ENCODE data around the gene GRM7.

GRM7 gene

DNA sequence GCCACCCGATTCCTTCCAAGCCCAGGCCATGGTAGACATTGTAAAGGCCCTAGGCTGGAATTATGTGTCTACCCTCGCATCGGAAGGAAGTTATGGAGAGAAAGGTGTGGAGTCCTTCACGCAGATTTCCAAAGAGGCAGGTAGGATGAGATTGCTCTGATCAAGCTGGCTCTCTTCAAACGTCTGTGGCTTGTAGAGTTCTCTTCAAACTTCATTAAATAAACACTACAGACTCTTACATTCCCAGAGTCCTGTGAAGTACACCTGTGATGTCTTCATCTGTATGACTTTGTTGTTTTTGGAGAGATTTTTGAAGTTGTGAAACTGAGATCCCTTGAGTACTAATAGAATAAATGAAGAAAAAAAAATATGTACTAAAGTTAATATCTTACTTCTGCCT lies 285.6 kb downstream of the GRM7 start:
- no peak for DNase-seq (ENCODE audit: low read depth)

DNA sequence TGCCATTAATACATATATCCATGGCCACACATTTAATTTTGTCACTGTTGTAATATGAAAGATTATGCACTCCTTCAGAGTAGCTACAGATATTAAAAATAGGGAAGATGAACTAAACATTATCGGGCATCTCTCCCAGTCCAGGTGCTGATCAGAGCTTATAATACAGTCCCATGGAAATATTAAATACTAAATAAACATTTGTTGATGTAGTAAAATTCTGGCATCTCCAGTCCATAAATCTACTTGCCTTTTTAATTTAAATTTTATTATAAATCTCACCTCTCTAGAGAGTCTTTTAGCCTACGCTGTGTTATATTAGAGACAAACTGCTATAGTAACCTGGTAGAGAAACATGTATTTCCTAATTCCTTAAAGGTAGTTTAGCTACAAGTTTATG lies 297.6 kb downstream of the GRM7 start:
- DNase-seq (ENCODE audit: low read depth): no peak

DNA sequence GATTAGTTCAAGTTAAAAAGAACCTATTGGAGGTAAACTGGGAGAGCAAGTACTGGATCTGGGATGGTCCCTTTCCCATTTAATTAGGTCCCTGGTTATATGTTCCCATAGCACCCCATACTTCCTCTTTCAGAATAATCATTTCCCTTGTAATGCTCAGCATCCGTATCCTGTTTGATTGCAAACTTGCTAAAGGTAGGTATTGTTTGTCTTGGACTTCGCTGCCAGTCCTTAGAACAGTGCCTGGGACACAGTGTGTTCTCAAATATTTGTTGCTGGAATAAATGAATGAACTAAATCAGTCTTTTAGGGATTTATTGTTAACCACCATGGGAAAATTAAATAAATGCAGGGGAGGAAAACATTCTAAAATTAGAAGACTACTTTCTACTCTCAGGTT lies 299.8 kb downstream of the GRM7 start:
- DNase-seq (ENCODE audit: low read depth): no peak

DNA sequence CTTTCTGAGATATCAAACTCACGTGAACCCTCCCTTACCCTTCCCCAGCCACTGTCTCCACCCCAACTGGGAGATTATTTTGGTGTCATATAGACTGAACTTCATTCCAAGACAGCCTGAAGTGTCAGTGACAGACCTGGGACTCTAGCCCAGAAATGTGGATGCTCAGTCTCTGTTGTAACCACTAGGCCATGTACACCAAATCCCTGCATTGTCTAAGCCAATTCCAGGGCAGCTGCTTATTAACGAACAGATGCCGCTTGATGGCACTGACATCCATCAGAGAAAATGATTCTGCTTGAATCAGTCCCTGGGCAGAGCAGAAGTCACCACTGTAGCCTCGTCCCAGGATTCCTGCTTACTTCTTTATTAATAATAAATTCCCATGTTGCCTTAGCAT lies 305.5 kb downstream of the GRM7 start:
- DNase-seq (ENCODE audit: low read depth): no peak

DNA sequence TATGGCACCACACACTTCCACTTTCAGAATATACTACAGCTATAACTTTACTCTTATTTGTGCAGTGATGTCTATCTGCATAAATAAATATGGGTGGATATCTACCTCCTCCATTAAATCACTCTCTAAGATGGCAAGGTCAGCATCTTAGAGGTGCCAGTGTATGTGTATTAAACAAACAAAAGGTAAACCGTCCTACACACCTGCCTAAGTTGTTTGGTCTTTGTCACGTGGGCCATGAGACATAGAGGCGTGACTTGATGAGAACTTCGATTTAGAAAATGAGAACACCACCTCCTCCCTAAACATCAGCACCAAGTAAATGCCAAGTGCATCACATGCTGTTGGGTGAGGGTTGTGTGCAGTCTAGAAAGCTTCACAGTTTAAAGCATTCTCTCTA lies 310.6 kb downstream of the GRM7 start:
- no peak for DNase-seq (ENCODE audit: low read depth)

DNA sequence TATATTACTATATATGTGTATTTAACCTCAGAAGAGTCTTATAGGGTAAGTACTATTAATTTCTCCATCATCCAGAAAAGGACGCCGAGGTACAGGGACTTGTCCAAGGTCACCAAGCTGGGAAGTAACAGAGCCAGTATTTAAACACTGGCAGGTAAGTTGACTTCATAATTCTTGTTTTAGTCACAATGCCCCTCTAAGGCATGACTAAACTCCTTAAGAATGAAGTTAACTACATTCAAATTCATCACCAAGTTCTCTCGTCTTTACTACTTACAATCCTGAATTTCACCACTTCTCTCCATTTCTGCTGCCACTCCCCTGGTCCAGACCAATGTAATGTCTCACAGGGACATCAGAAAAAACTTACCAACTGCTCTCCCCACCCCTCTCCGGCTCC lies 312.1 kb downstream of the GRM7 start:
- DNase-seq (ENCODE audit: low read depth): no peak

DNA sequence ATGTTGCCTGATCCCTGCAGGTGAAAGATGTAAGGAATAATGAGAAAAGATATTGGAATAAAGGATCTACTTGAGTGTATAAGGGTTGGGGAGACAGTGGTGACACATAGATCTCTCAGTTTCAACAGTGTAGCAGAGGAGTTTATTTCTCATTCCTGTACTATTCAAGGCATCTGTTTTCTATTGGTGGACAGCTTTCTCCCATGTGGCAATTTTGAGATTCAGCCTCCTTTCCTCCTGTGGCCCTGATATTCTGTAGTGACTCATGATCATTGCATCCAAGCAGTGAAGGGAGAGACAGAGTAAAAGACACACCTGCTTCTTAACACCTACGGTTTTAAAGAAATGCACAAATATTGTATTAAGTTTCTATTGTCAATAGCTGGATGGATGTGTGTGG lies 327.6 kb downstream of the GRM7 start:
- no peak for DNase-seq (ENCODE audit: low read depth)

DNA sequence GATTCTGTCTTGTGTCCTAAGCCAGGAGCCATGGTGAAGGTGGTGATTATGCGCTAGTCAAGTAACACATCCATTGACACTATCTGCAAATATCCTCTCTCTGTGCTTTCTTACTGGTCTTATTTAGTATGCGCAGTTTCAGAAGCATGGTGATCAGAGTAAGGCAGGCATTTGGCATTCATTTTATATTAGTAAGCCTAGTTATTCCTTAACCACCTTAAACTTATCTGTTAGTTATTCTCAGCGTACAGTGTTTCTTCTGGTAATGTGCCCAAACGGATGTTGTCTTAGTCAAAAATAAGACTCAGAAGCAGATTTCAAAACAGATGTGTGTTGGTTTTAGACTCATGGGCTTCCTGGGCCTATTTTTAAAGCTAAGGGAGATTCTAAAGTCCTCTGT lies 329.2 kb downstream of the GRM7 start:
- no peak for DNase-seq (ENCODE audit: low read depth)

DNA sequence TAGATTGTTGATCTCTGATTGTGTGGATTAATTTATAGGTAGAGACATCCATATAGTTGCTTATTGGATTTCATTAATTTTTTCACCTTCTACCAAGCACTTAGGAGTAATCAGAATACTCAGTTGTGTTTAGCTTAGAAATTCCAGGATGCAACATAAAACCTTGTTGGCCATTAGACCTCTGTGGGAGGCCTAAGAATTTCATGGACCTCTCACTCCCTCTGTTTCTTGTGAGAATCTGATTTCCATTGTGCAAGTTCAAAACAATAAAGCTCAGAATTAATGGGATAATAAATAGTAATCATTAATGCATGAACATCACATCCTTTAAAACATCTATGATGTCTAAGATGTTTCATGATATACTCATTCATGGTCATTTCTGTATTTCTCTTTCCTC lies 332.4 kb downstream of the GRM7 start:
- no peak for DNase-seq (ENCODE audit: low read depth)

DNA sequence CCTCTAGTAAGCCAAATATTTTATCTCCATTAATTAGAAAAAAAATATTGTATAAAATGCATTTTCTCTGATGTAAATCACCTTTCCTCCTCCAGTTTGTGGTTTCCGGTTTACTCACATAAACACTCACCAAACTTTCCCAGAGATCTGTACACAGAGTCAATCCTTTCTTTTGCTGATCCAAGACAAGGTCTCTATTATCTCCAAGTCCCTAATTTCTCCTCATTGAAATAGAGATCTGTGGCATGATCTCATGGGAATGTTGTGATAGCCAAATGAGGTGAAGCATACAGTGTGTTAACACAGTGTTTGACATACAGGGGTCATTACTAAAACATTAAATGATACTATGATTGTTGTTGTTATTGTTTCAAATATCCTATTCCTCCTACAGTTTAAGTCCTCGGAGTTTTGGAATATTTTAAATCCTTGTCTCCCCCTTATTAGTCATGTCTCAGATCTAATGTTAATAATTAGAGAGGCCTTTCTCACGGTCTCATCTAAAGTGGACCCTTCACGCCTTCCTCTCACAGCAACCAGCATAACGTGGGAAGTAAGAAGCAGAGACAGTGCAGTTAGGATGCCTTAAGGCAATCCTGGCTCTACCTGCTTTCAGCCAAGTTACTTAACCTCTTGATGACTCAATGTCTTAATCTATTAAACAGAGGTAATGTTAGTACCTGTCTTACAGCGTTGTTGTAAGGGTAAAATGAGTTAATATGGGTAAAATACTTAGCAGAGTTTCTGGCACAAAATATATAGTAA lies 333.3 kb downstream of the GRM7 start:
- DNase-seq (ENCODE audit: low read depth): no peak

DNA sequence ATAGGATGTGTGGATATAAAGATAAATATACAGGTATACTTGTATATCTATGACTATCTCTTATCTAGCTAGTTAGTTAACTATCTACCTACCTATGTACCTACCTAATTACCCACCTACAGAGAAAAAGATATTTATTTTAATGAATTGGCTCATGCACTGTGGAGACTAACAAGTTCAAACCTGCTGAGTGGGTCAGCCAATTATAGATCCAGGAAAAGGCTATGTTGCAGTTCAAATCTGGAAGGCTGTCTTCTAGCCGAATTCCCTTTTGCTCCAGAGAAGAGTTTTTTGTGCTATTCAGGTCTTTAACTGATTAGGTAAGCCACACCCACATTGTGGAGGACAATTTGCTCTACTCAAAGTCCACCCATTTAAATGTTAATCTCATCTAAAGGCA lies 335.0 kb downstream of the GRM7 start:
- no peak for DNase-seq (ENCODE audit: low read depth)

DNA sequence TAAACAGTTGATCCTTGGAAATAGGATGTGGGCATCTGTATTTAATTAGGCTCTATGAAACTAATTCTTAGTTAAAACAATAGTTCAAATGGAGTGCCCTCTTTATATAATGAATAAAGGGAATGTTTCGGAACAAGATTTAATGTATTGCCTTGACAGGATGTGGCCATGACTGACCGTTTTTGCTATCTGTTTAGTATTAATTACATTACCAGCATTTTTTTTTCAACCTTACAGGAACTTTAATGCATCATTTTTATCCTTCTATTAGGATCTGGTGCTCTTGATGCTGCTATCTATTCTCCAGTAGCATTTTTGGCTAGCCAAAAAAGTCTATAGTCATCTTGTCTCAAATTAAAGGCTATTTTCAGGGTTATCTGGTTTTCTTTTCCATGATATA lies 340.9 kb downstream of the GRM7 start:
- no peak for DNase-seq (ENCODE audit: low read depth)

DNA sequence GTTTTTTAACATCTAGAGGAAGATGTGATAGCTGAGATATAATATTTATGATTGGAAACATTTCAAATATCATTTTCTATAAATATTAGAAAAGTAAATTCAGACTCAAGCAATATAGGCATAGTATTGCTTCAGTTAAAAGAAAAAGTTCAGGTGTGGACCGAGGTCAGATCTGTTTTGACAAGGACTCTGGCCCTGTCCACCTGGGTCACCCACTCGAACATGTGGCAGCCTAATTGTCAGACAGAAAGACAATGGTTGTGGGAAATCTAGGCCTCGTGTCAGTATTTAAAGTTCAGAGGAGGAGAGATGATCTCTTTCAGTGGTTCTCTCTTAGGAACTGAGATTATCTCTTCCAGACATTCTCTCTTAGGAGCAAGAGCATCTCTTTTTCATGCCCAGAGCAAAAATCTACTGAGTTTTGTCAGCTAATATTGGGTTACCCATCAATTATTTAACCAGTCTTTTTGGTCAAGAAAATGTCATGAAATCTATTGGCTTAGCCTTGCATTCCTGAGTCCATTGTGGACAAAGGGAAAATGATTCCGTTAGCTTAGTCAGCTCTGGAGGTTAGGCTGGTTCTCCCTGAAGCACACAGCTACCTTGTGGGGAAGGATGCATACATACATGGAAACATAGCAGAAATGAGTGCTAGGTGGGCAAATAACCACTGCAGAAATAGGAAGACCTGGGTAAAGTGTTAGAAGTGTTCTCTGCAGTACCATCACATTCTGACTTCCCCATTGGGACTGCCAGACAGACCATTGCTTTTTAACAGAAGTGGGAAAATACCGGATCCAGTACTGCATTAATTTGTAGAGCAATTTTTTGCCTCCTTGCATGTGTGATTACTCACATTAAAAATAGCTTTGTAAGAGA lies 343.3 kb downstream of the GRM7 start:
- no peak for DNase-seq (ENCODE audit: low read depth)

DNA sequence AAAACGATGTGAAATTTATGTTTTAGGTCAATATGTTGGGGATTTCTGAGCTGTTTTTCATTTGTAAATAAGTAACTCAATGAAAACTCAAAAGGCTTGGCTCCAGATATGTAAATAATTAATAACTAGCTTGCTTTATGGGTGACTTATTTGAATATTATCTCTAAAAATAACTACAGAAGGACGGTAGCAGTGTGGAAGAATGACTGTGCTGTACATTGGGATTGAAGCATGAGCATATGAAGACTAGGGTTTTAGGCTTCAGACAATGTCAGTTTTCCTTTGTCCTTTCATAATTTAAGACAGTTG lies 343.9 kb downstream of the GRM7 start:
- no peak for DNase-seq (ENCODE audit: low read depth)

DNA sequence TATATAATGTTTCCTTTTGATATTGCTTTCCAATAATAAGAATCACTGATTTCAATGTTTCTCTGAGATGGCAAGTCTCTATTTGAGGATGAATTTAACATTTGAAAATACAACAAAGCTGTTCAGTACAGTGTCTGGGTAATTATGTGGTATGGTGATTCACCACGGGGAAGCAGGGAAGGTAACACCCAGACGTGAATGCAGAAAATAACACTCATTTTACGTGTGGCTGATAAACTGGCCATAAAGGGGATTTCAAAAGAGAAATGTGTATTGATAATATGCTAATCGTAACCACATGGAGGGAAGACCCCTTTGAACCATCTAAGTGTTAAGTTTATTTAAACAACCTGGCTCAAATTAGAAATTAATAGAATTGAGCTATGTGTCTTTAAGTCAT lies 344.6 kb downstream of the GRM7 start:
- no peak for DNase-seq (ENCODE audit: low read depth)

DNA sequence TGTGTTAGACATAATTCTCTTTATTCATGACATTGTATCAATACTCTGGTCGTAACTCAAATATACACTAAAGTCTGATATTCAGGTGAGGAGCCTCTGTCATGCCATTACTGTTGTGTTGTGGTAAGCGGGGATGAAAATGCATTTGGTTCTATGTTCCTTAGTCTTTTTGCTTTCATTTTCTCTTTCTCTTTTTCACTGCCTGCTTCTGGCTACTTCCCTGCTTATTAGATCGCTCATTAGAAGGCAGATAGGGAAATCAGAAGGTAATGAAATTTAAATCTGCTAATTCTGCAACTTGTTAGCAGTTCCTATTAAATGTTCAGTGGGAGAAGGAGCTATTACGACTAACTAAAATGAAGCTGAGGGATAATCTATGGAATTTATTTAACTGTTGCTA lies 345.0 kb downstream of the GRM7 start:
- no peak for DNase-seq (ENCODE audit: low read depth)

DNA sequence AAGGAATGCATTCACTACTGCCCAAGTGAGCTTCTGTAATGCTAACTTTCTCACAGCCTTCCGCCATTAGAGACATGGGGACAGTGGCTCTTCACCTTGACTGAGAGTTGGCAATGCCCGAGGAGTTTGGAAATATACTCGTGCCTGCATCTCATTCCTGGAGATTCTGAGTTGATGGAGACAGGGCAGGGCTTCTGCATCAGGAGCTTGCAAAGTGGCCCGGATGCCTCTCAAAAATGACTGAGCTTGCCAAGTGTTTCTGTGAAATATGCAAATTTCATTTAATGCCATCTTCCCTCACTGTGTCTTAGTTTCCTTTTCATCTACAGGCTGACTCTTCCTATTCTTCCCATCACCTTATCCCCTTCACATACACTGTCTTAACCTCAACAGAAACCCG lies 346.2 kb downstream of the GRM7 start:
- DNase-seq (ENCODE audit: low read depth): no peak

DNA sequence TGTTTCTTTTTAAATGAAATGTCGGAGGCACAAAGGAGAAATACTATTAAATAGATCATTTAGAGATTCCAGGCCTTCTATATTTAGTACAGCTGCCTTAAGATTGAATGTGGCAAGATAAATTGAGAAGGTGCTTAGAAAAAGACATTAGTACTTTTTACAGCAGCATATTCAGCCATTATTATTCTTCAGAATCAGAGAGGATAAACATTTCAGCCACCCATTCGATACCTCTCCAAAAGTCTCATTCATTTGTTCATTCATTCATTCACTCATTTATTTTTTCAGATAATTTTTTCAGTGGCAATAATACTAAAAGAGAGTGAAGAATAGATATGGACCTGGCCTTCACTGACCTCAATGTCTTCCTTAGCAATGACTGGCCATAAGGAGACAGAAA lies 347.0 kb downstream of the GRM7 start:
- DNase-seq (ENCODE audit: low read depth): no peak

DNA sequence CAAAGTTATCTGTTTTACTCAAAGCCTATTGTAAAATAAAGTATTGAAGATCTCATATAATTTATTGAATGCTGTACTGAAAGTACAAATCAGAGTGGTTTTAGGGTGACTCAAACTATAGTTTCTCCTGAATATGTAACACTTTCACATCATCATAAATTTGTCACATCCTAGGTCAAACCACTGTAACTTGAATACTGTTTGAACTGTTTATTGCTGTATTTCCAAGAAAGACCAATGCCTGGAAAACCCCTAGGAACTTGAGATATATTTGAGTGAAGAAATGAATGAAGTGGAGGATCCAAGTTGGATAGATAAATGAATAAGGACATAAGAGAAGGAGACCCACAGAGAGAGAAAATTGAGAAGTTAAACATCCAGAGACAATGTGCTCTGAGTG lies 348.2 kb downstream of the GRM7 start:
- DNase-seq (ENCODE audit: low read depth): no peak

DNA sequence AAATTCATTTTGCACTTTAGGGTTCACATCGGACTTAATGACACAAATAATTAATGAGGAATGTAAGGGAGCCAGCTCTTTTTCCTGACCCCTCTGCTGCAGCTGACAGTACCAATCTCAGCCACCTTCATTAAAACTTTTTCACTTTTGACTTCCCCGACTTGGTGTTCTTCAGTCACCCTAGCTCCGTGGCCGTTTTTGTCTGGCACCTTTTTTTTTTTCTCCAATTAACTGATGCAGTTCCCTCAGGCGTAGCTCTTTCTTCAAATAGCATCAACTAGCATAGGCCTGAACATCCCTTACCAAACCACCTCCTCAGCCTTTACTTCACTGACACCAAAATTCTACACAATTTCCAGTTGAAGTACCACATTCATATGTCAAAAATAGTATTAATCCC lies 350.8 kb downstream of the GRM7 start:
- no peak for DNase-seq (ENCODE audit: low read depth)

DNA sequence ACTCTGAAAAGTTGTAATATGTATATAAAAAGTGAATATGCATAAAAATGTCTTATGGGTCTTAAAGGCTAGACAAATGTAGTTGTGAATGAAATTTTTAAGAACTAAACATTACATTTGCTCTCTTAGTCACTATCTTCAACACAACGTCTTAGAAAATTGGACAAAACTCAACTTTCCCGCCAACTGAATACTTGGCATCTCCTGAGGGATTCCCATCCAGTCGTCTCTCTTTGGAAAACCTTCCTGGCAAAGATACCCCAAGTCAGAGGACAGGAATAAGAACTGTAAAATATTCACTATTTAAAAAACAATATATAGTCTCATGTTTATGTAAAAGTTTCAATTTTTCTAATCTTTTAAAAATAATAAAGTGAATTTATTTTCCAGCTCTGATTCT lies 354.8 kb downstream of the GRM7 start:
- no peak for DNase-seq (ENCODE audit: low read depth)

DNA sequence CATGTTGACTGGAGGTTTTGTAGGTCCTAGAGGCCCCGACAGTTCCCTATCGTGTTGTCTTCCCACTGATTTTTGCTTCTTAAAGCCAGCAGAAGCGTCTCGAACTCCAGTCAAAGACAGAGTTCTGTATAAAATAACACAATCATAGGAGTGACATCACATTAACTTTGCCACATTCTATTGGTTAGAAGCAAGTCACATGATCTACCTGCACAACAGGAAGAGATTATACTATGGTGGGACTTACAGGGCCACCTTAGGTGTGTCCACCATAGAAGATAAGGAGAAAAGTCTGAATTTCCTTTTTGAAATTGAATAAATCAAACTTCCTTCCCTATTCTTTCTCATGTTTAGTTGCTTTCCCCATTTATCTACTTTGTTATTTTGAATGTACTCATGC lies 365.5 kb downstream of the GRM7 start:
- no peak for DNase-seq (ENCODE audit: low read depth)

DNA sequence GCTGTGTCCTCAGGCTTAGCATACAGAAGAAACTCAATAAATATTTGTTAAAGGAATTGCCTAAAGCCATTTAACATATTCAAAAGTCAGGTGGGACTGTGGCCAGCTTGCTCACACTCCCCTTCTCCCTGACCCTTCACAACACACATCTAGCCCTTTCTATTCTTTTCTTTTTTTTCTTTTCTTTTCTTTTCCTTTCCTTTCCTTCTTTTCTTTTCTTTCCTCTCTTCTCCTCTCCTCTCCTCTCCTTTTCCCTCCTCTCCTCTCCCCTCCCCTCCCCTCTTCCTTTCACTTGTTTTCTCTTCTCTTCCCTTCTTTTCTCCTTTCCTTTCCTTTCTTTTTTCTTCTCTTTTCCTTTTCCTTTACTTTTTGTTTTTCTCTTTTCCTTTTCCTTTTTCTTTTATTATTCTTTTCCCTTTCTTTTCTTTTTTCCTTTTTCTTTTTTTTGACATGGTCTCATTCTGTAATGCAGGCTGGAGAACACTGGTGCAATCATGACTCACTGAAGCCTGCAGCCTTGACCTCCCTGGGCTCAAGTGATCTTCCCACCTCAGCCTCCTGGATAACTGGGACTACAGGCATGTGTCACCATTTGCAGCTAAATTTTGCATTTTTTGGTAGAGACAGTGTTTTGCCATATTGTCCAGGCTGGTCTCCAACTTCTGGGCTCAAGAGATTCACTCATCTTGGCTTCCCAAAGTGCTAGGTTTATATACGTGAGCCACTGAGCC lies 377.8 kb downstream of the GRM7 start:
- DNase-seq (ENCODE audit: low read depth): no peak
